Adipocyte (in vitro differentiated cells): ENCODE results near the gene SCART1.
"Not testable (repeated sequence)": the region's sequence is repeated elsewhere in the genome, so short reads cannot be mapped to it uniquely, and the experiment has no call there.

ENCODE experiments used
- DNase-seq: peaks from one replicate; pipeline ENCODE4 v3.0.0-alpha.2; 2015; ENCODE audit warnings: low read depth
- H3K27me3 ChIP-seq: replicated peaks from 2 replicates; pipeline ENCODE4 v1.7.0; 2013; ENCODE audit warnings: mild to moderate bottlenecking, low read length, moderate library complexity; ENCODE audit not compliant: control insufficient read depth, insufficient read depth
- H3K36me3 ChIP-seq: 2 replicates; pipeline ENCODE4 v1.7.0; 2013; ENCODE audit warnings: low read length, mild to moderate bottlenecking, moderate library complexity; ENCODE audit not compliant: control insufficient read depth, insufficient read depth, severe bottlenecking
- H3K4me1 ChIP-seq: 2 replicates; pipeline ENCODE4 v1.7.0; 2013; ENCODE audit warnings: mild to moderate bottlenecking, low read length, moderate library complexity; ENCODE audit not compliant: control insufficient read depth, insufficient read depth
- H3K4me3 ChIP-seq: 2 replicates; pipeline ENCODE4 v1.7.0; 2013; ENCODE audit warnings: mild to moderate bottlenecking, low read length, moderate library complexity
- H3K9ac ChIP-seq: 2 replicates; pipeline ENCODE4 v1.7.0; 2013; ENCODE audit warnings: mild to moderate bottlenecking, low read length, moderate library complexity
- H3K9me3 ChIP-seq: 2 replicates; pipeline ENCODE4 v1.7.0; 2013; ENCODE audit warnings: mild to moderate bottlenecking, low read length, moderate library complexity; ENCODE audit not compliant: control insufficient read depth

Gene SCART1

GRCh38 chr10:133439517-133440461, 14.0 kb upstream of the SCART1 start:
- no peaks in the 10 kb centered on the region for H3K4me1 ChIP-seq
- H3K27me3 ChIP-seq = no peaks in the 10 kb centered on the region
- H3K4me3 ChIP-seq = no peak overlapping the region
- no peak for DNase-seq
- no peaks in the 10 kb centered on the region for H3K9me3 ChIP-seq
- H3K36me3 ChIP-seq = no peaks in the 10 kb centered on the region
- no peak overlapping the region for H3K9ac ChIP-seq

DNA sequence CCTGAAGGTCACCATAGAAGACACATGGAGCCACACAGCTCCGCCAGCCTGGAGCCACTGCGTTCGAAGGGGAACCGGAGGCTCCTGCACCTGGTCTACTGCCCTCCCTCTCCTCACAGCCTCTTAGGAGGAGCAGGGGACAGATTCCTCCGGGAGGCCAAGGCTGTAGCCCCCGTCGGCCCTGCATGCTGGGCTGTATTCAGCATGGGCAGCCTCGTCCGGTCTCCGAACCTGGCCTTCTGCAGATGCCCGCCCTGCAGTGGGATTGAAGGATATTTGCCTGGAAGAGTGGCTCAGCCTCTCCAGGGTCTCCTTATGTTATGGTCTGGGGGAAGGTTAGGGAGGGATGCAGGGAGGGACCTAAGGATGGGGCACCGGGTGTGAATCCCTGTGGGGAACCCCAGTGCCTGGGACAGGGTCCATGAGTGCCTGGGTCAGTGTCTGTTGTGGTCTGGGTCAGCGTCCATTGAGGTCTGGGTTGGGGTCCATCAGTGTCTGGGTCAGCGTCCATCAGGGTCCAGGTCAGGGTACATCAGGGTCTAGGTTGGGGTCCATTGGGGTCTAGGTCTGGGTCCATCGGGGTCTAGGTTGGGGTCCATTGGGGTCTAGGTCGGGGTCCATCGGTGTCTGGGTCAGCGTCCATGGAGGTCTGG, 13.0 kb upstream of the SCART1 start:
- H3K9ac ChIP-seq = no peak overlapping the region
- no peak for DNase-seq
- no peak overlapping the region for H3K4me3 ChIP-seq
- no peaks in the 10 kb centered on the region for H3K9me3 ChIP-seq
- no peaks in the 10 kb centered on the region for H3K4me1 ChIP-seq
- no peaks in the 10 kb centered on the region for H3K27me3 ChIP-seq
- no peaks in the 10 kb centered on the region for H3K36me3 ChIP-seq

DNA sequence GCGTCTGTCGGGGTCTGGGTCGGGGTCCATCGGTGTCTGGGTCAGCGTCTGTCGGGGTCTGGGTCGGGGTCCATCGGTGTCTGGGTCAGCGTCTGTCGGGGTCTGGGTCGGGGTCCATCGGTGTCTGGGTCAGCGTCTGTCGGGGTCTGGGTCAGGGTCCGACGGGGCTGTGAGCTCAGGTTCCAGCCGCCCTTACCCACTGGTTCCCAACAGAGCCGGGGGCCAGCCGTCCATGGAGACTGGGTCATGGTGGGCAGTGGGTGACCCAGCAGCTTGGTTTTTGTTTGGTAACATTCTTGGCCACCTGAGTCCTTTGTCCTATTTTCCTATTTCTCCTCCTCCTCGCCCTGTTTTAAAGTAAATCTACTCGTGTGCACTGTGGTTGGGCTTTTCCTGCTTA, 12.4 kb upstream of the SCART1 start:
- not testable (repeated sequence) for H3K9ac ChIP-seq, H3K4me1 ChIP-seq, H3K36me3 ChIP-seq, H3K27me3 ChIP-seq, H3K9me3 ChIP-seq, DNase-seq, H3K4me3 ChIP-seq

- Histone ChIP-seq H3K9me3 (peaks cover 3% of the 10 kb centered on the region), H3K36me3 (no peaks in the 10 kb centered on the region), H3K27me3 (no peaks in the 10 kb centered on the region), H3K4me1 (no peaks in the 10 kb centered on the region), H3K4me3 (no peak overlapping the region), H3K9ac (no peak overlapping the region)
- no peak for DNase-seq
Measured at GRCh38 chr10:133441780-133442179, 12.0 kb upstream of the SCART1 start.

DNA sequence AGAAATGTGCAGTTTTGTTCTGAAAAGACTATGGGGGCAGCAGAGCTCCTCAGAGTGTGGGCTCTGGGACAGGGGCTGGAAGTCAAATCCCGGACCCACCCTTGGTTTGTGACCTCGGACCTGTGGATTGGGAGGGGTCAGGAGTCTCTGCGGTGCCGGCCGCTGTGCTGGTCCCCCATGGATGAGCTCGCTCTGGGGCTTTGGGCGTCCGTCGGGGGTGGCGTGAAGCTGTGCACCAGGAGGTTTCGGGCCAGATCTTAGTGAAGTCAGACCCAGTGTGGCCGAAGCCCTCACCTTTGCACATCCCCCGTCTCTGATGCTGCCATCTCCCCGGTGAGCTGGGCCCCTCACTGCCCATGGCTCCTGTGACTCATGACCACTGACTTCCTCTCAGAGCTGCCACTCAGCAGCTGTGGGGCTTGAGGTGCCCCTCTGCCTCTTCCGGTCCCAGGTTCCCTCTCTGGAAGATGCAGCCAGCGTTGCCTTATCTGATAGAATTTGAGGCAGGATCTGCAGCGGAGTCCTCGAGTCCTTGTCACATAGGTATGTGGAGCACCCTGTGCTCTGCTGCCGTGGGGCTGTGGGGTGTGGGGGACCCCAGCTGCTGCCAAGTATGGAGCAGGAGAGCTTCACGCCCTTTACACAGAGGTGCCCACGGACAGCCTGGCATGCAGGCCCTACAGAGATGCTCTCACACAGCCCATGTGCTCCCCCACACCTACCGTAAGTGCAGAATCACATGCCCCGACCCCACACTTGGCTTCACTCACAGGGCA, 11.4 kb upstream of the SCART1 start:
- Histone ChIP-seq H3K36me3 (no peaks in the 10 kb centered on the region), H3K9me3 (peaks cover 9% of the 10 kb centered on the region), H3K9ac (no peak overlapping the region), H3K27me3 (no peaks in the 10 kb centered on the region), H3K4me3 (no peak overlapping the region), H3K4me1 (no peaks in the 10 kb centered on the region)
- DNase-seq = no peak

GRCh38 chr10:133442967-133443924, 10.5 kb upstream of the SCART1 start:
- no peak for DNase-seq
- Histone ChIP-seq H3K4me3 (no peak overlapping the region), H3K9me3 (peaks cover 18% of the 10 kb centered on the region), H3K9ac (no peak overlapping the region), H3K27me3 (no peaks in the 10 kb centered on the region), H3K4me1 (no peaks in the 10 kb centered on the region), H3K36me3 (no peaks in the 10 kb centered on the region)

DNA sequence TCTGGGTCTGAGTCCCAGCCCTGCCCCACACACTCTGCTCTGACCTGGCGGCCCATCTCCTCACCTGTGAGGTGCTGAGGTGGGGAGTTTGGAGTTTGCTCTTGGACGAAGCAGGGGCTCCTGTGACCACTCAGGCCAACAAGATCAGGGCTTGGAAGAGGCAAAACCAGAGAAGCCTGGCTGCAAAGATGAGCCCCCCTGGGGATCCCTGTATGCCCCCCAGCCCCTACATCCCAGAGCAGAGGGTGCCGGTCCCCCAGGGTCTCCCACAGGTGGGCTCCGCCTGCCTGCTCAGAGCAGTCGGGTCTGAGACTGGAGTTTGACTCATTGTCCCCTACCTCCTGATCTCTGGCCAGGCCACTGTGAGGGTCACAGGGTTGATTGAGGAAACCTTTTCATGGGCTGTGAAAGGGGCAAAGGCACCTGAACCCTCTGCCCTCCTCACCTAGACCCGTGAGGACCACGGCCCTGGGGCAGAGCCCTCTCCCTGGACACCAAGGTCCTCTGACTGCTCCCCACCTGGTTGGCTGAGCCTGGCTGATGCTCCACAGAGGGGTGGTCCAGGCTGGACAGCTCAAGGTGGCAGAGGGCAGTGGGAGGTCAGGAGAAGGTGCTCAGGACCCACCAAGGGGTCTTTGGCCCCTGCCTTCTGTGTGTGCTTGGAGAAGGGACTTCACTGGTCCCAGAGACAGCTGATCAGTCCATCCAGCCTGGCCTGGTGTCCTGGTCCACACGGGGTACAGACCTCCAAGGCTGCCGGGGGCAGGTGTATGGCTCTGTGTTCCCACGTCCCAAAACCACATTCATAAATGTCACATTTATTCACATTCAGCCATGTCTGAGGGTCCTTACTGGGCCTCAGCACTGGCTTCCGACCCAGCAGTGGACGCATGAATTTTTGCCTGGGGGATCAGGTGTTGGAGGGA, 9.1 kb upstream of the SCART1 start:
- no peaks in the 10 kb centered on the region for H3K27me3 ChIP-seq
- H3K9ac ChIP-seq = no peak overlapping the region
- H3K4me3 ChIP-seq = no peak overlapping the region
- H3K36me3 ChIP-seq = no peaks in the 10 kb centered on the region
- H3K4me1 ChIP-seq = no peaks in the 10 kb centered on the region
- H3K9me3 ChIP-seq = peaks cover 30% of the 10 kb centered on the region
- DNase-seq = no peak

DNA sequence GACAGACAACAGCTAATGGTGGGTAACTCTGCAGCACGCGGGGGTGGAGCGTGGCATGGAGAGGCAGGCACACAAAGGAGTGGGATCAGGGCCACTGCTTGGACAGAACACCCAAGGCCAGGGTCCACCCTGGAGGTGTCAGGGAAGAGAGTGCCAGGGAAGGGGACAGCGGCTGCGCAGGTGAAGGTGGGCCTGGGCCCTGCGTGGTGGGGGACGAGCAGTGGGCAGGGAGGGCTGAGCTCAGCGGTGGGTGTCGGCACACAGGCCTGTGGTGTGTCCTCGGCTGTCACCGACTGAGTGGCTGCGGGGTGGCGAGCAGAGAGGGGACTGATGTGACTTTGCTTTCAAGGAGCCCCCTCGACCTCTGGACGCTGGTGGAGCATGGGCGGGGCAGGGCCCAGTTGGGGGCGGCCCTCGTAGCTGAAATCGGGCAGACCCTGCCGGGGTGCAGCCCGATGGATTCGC, 8.4 kb upstream of the SCART1 start:
- Histone ChIP-seq H3K9me3 (peaks cover 30% of the 10 kb centered on the region), H3K27me3 (no peaks in the 10 kb centered on the region), H3K9ac (no peak overlapping the region), H3K36me3 (no peaks in the 10 kb centered on the region), H3K4me1 (no peaks in the 10 kb centered on the region), H3K4me3 (no peak overlapping the region)
- DNase-seq = no peak

GRCh38 chr10:133445751-133446708, 7.7 kb upstream of the SCART1 start:
- no peak for DNase-seq
- no peaks in the 10 kb centered on the region for H3K27me3 ChIP-seq
- H3K9me3 ChIP-seq = peaks cover 32% of the 10 kb centered on the region
- no peak overlapping the region for H3K4me3 ChIP-seq
- no peaks in the 10 kb centered on the region for H3K4me1 ChIP-seq
- H3K36me3 ChIP-seq = no peaks in the 10 kb centered on the region
- H3K9ac ChIP-seq = no peak overlapping the region
